GM19099 (cell line): ENCODE measurements around the gene UBE2U.

ENCODE experiments used
- POLR2A ChIP-seq: IDR thresholded peaks from 3 replicates; pipeline ENCODE4 v1.6.1; 2011; ENCODE audit warnings: low read depth; ENCODE audit not compliant: insufficient read length; ENCODE audit errors: extremely low read depth

UBE2U gene

GRCh38 chr1:64302971-64303370 lies 99.5 kb downstream of the UBE2U start:
- TF ChIP-seq POLR2A = no peak

DNA sequence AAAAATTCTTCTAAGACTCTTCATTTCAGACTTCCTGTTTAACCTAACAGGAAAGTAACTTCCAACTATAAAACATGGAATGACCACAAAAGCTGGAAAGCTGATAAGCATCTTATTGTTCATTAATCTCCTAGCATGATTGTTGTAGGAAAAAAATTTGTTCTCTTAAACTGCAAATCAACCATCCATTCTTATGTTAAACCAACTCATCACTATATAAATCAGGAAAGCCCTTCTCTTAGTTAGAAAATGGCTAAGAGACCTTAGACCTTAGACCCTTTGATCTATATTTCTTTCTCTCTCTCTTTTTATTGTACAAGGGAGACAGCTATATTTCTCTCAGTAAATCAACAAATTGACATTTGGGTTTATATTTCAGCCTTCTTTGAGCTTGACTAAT lies 101.4 kb downstream of the UBE2U start:
- no peak for TF ChIP-seq POLR2A

GRCh38 chr1:64308866-64309265 lies 105.4 kb downstream of the UBE2U start:
- no peak for TF ChIP-seq POLR2A

- TF ChIP-seq POLR2A = no peak
These were observed 106.0 kb downstream of the UBE2U start for GRCh38 chr1:64309431-64309831.

DNA sequence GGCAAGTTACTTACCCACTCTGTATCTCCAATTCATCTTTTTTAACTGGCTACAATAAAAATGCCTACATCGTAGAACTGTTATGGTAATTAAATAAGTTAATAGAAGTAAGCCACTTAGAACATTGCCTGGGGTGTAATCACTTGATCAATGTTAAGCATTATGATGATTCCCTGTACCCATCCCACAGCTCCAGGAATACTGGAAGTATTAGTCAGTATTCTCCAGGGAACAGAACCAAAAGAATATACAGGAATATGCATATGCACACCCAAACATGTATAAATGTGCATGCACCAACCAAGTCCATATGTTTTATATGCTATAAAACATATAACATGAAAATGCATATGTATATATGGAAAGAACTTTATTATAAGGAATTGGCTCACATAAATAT lies 107.3 kb downstream of the UBE2U start:
- no peak for TF ChIP-seq POLR2A

DNA sequence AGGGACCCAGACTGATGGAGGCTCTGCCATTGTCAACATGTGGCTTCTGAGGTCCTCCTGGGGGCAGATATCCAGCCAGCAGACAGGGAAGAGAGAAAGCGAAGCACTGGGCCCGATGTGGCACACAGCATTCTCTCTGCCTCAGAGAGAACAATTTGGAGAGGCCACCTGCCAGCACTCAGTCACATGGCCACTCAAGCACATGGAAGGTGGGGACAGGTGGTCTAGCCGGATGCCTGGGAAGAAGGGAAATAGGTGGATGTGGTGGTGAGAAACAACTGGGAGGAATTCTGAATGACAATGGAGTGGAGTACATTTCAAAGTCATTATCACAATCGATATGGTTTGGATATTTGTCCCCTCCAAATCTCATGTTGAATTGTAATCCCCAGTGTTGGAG lies 109.0 kb downstream of the UBE2U start:
- TF ChIP-seq POLR2A = no peak

DNA sequence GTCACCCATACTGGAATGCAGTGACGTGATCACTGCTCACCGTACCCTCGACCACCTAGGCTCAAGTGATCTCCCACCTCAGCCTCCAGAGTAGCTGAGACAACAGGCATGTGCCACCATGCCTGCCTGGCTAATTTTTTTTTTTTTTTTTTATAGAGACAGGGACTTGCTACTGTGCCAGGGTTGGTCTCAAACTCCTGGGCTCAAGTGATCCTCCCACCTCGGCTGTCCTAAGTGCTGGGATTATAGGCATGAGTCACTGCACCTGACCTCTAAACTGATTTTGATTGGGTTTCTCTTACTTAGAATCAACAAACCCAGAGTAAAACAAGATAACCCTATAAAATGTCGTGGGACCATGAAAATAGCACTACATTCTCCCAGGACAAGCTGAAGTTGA lies 112.0 kb downstream of the UBE2U start:
- no peak for TF ChIP-seq POLR2A
